Smooth muscle cell (in vitro differentiated cells): ENCODE results near the gene ZCCHC7. TPM values are rescaled to one million over a fixed set of nuclear protein-coding genes. Genes with fewer than 3 reads are reported as not detected.

ENCODE experiments used
- DNase-seq: peaks from one replicate; lab custom pipeline; 2025; ENCODE audit not compliant: unreplicated experiment; lab: John Stamatoyannopoulos, UW
- H2AFZ ChIP-seq: fragments of 200-600 bp; sonication (generic); 2 replicates; pipeline ENCODE4 v1.6.0; 2016; ENCODE audit warnings: antibody characterized with exemption, low read depth, mild to moderate bottlenecking
- H3F3A ChIP-seq: fragments of 200-600 bp; sonication (generic); 2 replicates; pipeline ENCODE4 v1.6.0; 2017; ENCODE audit warnings: antibody characterized with exemption, low read depth
- H3K27ac ChIP-seq: fragments of 200-600 bp; sonication (generic); 2 replicates; pipeline ENCODE4 v1.5.1; 2016; ENCODE audit warnings: low read depth, mild to moderate bottlenecking
- H3K27me3 ChIP-seq: fragments of 200-600 bp; sonication (generic); 2 replicates; pipeline ENCODE4 v1.6.1; 2016; ENCODE audit warnings: low read depth, mild to moderate bottlenecking
- H3K36me3 ChIP-seq: fragments of 200-600 bp; sonication (generic); 2 replicates; pipeline ENCODE4 v1.5.1; 2016; ENCODE audit warnings: low read depth
- H3K4me1 ChIP-seq: fragments of 200-600 bp; sonication (generic); 2 replicates; pipeline ENCODE4 v1.5.1; 2016; ENCODE audit warnings: low read depth
- H3K4me2 ChIP-seq: fragments of 200-600 bp; sonication (generic); 2 replicates; pipeline ENCODE4 v1.6.0; 2016; ENCODE audit warnings: mild to moderate bottlenecking
- H3K4me3 ChIP-seq: fragments of 200-600 bp; sonication (generic); 2 replicates; pipeline ENCODE4 v1.5.1; 2016; ENCODE audit warnings: mild to moderate bottlenecking
- H3K79me2 ChIP-seq: fragments of 200-600 bp; sonication (generic); 2 replicates; pipeline ENCODE4 v1.6.0; 2016; ENCODE audit warnings: low read depth, mild to moderate bottlenecking
- H3K9ac ChIP-seq: fragments of 200-600 bp; sonication (generic); 2 replicates; pipeline ENCODE4 v1.6.0; 2016; ENCODE audit warnings: low read depth
- H3K9me3 ChIP-seq: fragments of 200-600 bp; sonication (generic); replicated peaks from 2 replicates; pipeline ENCODE4 v1.5.1; 2016; ENCODE audit warnings: low read depth
- H4K20me1 ChIP-seq: fragments of 200-600 bp; sonication (generic); 2 replicates; pipeline ENCODE4 v1.6.0; 2016; ENCODE audit warnings: low read depth
- WGBS: methylation state at CpG from one replicate; pipeline ENCODE4 v1.1.7; 2016; ENCODE audit warnings: low lambda C conversion rate; 5-methylcytosine and 5-hydroxymethylcytosine counted together
- polyA plus RNA-seq: library from polyadenylated mRNA; unstranded; fragments of >200 nt; fragmentation: Nextera tagmentation; extraction: Ambion mirVana; gene quantifications from 2 replicates; pipeline ENCODE4 v1.2.1, GENCODE V29; 2016
- total RNA-seq: library from RNA; depleted of rRNA; stranded (reverse); fragments of >200 nt; gene quantifications from 2 replicates; pipeline ENCODE4 v1.2.3, GENCODE V29; 2014
- TF ChIP-seq, protein P1 (sequence below): fragments of 200-600 bp; sonication (generic); IDR thresholded peaks from 2 replicates; pipeline ENCODE4 v1.5.1; 2017; ENCODE audit warnings: borderline replicate concordance, mild to moderate bottlenecking, antibody characterized with exemption; ENCODE audit not compliant: insufficient read depth, poor library complexity, severe bottlenecking

Gene ZCCHC7
- total and polyA plus RNA-seq, 2 experiments from 2014 or later: 19.0 to 24.7 TPM

DNA sequence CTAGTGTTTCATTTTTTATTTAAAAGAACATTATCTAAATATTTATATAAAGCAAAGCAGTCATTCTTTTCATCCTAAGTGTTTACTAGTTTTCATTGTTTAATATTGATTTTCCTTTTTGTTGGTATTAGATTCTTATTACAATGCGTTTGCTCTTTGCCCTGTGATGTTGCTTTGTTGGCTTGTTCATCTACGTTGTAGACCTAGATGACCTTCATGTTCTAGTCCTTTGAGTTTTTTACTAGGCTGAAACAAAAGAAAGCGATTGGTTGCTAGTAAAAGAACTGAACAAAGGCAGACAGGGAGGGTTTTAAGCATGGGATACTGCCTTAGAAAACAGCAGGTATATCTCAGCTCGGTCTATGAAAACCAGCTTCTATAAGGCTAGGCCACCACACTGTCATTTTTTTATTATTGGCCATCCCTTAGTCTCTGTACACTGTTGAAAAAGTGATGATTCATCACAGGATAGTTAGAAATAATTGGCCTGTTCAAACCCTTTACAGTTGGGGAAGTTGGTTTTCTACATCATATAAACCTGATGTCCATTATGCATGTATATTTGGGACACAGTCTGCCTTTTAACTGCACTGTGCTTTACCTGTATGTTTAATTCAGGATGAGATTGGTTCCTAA lies 119.0 kb downstream of the ZCCHC7 start:
- no peak for DNase-seq
- Histone ChIP-seq H3K36me3 (no peaks in the 10 kb centered on the region), H3K9me3 (no peaks in the 10 kb centered on the region), H3K27ac (no peak overlapping the region), H3K27me3 (no peaks in the 10 kb centered on the region), H3K4me3 (no peak overlapping the region), H3K79me2 (peaks cover 25% of the 10 kb centered on the region), H3K9ac (no peak overlapping the region), H4K20me1 (peaks cover 82% of the 10 kb centered on the region), H2AFZ (no peak overlapping the region), H3K4me2 (no peak overlapping the region), H3F3A (no peaks in the 10 kb centered on the region), H3K4me1 (peaks cover 5% of the 10 kb centered on the region)
- WGBS: 89% methylated on average over 4 of the region's 4 CpGs
- TF ChIP-seq, protein P1, sequence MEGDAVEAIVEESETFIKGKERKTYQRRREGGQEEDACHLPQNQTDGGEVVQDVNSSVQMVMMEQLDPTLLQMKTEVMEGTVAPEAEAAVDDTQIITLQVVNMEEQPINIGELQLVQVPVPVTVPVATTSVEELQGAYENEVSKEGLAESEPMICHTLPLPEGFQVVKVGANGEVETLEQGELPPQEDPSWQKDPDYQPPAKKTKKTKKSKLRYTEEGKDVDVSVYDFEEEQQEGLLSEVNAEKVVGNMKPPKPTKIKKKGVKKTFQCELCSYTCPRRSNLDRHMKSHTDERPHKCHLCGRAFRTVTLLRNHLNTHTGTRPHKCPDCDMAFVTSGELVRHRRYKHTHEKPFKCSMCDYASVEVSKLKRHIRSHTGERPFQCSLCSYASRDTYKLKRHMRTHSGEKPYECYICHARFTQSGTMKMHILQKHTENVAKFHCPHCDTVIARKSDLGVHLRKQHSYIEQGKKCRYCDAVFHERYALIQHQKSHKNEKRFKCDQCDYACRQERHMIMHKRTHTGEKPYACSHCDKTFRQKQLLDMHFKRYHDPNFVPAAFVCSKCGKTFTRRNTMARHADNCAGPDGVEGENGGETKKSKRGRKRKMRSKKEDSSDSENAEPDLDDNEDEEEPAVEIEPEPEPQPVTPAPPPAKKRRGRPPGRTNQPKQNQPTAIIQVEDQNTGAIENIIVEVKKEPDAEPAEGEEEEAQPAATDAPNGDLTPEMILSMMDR: no peak

DNA sequence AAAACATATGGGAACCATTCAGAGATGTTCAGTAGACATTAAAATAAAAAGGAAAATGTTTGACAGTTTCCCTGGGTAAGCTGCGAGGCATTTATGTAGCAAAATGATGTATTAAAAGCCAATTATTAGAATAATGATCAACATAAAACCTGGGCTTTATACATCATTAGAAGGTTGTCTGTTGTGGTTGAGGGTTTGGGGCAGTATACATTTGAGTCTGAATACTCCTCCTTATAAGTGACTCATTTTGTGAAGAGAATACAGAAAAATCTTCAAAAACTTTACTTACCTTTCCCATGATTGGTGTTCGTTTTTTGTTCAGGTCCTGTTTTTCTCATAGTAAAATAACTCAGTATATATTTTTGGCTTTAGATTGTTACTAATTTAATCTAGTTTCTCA lies 119.5 kb downstream of the ZCCHC7 start:
- Histone ChIP-seq H3K79me2 (peaks cover 25% of the 10 kb centered on the region), H3K4me1 (peaks cover 5% of the 10 kb centered on the region), H3K4me3 (no peak overlapping the region), H4K20me1 (peaks cover 82% of the 10 kb centered on the region), H3K27ac (no peak overlapping the region), H3K4me2 (no peak overlapping the region), H2AFZ (no peak overlapping the region), H3K36me3 (no peaks in the 10 kb centered on the region), H3K9ac (no peak overlapping the region), H3F3A (no peaks in the 10 kb centered on the region), H3K27me3 (no peaks in the 10 kb centered on the region), H3K9me3 (no peaks in the 10 kb centered on the region)
- no peak for DNase-seq
- WGBS: 94% methylated on average over 2 of the region's 2 CpGs
- TF ChIP-seq, protein P1: no peak

DNA sequence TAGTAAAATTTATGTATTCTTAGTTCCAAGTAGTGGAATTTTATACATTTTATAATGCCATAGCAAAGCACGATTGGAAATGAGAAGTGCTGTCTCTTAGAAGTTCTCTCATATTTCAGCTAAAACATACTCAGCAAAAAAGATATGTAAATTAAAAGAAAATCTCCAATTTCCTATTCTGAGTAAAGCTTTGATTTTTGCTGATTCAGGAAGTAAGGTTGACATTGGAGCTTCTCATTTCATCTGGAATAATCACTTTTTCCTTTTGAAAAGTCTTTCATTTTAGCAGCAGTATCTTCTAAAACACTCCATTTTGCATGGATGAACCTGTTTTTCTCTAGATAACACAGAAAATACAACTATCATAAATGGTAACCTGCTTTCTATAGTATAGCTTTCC lies 121.0 kb downstream of the ZCCHC7 start:
- H3K36me3 ChIP-seq: no peaks in the 10 kb centered on the region
- no peaks in the 10 kb centered on the region for H3K9me3 ChIP-seq
- H3K9ac ChIP-seq: no peak overlapping the region
- H3K79me2 ChIP-seq: peaks cover 25% of the 10 kb centered on the region
- H3K4me3 ChIP-seq: no peak overlapping the region
- H3K4me2 ChIP-seq: no peak overlapping the region
- H3K4me1 ChIP-seq: peaks cover 5% of the 10 kb centered on the region
- 91% methylated on average over 1 of the region's 1 CpG for WGBS
- TF ChIP-seq, protein P1: no peak
- H2AFZ ChIP-seq: no peak overlapping the region
- no peaks in the 10 kb centered on the region for H3K27me3 ChIP-seq
- no peak for DNase-seq
- no peaks in the 10 kb centered on the region for H3F3A ChIP-seq
- H3K27ac ChIP-seq: no peak overlapping the region
- H4K20me1 ChIP-seq: peaks cover 85% of the 10 kb centered on the region

DNA sequence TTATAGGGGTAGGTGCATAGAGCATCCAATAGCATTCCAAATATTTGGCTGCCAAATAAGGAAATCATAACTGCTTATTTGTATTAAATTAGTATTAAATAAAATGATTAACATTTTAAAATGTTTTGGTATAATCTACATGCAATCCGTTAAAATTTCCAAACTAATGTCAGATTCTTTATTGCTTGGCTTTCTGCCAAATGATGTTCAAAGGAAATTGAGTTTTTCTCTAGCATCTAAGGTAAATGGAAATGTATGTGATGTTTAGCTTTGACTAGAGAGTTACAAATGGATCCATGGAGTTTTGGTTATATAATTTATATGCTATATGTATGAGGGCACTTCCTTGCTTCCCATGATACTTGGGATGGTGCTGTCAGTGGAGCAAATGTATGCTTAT lies 121.7 kb downstream of the ZCCHC7 start:
- WGBS: 94% methylated on average over 1 of the region's 1 CpG
- H3K9me3 ChIP-seq: no peaks in the 10 kb centered on the region

More for the DNA sequence above, 121.7 kb downstream of the ZCCHC7 start:
- peaks cover 25% of the 10 kb centered on the region for H3K79me2 ChIP-seq
- no peak overlapping the region for H3K4me2 ChIP-seq
- H3K9ac ChIP-seq: no peak overlapping the region
- no peaks in the 10 kb centered on the region for H3K36me3 ChIP-seq
- H3K27me3 ChIP-seq: no peaks in the 10 kb centered on the region
- DNase-seq: no peak
- H3K4me3 ChIP-seq: no peak overlapping the region
- peaks cover 78% of the 10 kb centered on the region for H4K20me1 ChIP-seq
- no peaks in the 10 kb centered on the region for H3F3A ChIP-seq
- H3K4me1 ChIP-seq: peaks cover 5% of the 10 kb centered on the region
- H3K27ac ChIP-seq: no peak overlapping the region
- TF ChIP-seq, protein P1: no peak
- no peak overlapping the region for H2AFZ ChIP-seq
